HG03378 (cell line): ENCODE results near the gene SLC35D2.
"Not testable (repeated sequence)": the region's sequence is repeated elsewhere in the genome, so short reads cannot be mapped to it uniquely, and the experiment has no call there.

ENCODE experiments used
- ATAC-seq: cut with Tn5 transposase; IDR thresholded peaks from one replicate; pipeline ENCODE4 v1.9.1; 2021; ENCODE audit warnings: mild to moderate bottlenecking, moderate library complexity; ENCODE audit not compliant: unreplicated experiment

The SLC35D2 gene

GRCh38 chr9:96362119-96362518 lies 21.4 kb downstream of the SLC35D2 start:
- not testable (repeated sequence) for ATAC-seq

- no peak for ATAC-seq
Measured at GRCh38 chr9:96361668-96362067, 21.8 kb downstream of the SLC35D2 start.

- ATAC-seq = no peak
Measured at GRCh38 chr9:96360976-96361375, 22.5 kb downstream of the SLC35D2 start.

GRCh38 chr9:96360523-96360922 lies 23.0 kb downstream of the SLC35D2 start:
- not testable (repeated sequence) for ATAC-seq

- ATAC-seq = no peak
Measured at GRCh38 chr9:96350866-96351265, 32.6 kb downstream of the SLC35D2 start.

GRCh38 chr9:96348261-96348660 lies 35.2 kb downstream of the SLC35D2 start:
- no peak for ATAC-seq

DNA sequence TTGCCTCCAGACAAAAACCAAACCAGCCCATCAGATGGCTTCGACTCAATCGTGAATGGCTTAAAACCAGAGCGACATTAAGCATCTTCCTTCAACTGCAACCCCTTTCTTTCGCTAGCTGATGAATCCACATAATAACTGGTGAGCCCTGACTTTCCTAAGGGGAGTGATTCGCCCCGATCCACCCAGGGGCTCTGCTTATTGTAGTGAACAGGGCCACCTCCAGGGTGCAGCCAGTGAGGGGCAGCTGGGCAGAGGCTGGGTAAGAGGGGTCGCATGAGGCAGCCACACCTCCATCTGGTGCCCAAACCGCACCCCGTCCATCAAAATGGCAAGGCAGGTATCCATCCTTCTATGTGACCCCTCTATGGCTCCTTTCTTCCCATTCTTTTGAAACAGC lies 38.0 kb downstream of the SLC35D2 start:
- no peak for ATAC-seq

DNA sequence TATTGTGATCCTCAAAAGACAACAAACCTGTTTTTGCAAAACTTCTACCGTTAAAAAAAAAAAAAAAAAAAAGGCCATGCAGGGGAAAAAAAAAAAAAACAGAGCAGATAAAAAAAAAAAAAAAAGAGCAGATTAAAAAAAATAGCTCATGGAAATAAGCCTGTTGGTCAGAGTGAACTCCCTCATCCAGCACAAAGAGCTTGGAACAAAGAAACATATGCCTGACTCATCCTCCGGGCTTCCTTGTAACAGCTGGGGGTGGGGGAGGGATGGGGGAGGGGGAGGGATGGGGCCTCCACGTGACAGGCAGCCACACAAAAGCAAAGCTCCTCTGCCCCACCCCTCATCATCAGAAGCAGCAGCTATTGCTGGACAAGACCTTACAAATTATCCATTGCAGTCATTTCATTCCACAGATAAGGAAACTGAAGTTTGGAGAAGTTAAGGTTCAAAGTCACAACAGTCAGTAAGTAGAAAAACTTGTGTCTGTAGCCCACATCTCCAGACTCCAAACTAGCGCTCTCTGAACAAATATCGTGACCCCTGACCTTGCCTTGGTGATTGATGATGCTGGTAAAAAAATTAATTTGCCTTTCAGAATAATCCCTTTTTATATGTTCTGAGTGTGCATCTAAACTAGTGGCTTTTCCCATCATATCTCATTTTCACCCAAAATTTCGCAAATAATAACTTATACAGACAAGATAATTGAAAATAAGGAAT lies 38.9 kb downstream of the SLC35D2 start:
- no peak for ATAC-seq

- ATAC-seq = no peak
Measured at GRCh38 chr9:96343515-96344360, 39.8 kb downstream of the SLC35D2 start.

DNA sequence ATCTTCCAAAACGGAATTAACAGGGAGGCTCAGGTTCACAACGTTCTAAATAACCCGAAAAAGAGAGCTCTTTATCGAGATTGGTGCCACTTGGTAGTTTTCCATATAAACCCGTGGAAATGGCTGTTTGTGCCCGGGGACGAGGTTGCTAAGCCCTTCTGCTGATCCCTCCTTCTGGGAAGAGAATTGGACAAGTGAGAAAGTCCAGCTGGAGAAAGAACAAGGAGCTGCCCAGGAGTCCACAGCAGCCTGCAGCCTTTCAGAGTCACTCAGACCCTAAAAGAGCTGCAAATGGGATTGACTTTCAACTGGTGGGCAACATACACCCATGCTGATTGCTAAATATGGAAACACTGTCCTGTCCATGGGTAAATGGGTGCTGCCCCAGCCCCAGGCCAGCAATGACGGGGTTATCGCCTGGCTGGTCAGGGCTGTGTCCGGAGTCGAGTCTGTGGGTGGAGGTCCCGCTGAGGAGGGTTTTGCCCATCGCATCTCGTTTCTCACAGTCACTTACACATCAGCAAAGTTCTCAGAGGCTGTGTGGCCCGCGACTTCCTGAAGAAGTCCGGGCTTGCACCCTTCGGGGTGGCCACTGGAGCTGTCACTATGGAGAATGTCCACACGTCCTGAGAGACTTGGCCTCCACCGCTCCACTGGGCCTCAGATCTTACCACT lies 40.8 kb downstream of the SLC35D2 start:
- ATAC-seq = no peak

GRCh38 chr9:96340707-96341106 lies 42.8 kb downstream of the SLC35D2 start:
- ATAC-seq = no peak

GRCh38 chr9:96338299-96338698 lies 45.2 kb downstream of the SLC35D2 start:
- no peak for ATAC-seq

DNA sequence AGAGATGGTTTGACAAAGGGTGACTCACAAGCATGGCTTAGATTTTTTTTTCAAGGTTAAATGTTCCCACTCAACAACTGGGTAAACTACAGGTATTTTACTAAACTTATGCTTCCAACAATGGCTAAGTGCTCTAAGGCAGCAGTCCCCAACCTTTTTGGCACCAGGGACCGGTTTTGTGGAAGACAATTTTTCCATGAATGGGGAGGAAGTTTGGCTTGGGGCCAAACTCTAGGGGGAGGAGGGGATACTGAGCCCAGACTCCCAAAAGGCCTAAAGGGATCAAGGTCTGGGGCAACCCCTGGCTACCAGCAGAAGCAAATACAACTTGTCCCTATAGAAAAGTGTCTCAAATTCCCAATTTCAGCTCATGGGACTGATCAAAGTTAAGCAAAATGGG lies 49.6 kb downstream of the SLC35D2 start:
- no peak for ATAC-seq

DNA sequence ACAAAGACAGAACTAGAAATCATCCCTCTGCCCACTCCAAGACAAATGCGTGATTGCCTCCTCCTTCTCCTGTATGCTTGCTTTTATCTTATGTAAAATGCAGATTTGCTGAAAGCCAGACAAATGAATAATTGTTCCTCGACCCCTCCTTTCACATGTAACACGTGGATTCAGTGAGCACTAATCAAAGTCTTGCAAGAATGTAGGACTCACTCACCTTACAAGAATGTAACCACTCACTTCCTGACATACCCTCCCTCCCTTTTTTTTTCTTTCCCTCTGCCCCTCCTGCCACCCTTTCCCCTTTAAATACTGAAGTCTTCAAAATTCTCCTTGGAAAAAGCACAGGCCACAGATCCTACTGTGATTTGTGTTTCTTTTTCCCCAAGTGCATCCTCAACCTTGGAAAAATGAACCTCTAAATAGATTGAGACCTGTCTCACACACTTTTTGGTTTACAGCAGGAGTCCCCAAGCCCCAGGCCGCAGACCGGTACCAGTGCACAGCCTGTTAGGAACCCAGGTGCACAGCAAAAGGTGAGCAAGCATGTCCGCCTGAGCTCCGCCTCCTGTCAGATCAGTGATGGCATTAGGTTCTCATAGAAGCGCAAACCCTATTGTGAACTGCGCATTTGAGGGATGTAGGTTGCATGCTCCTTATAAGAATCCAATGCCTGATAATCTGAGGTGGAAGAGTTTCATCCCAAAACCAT lies 52.1 kb downstream of the SLC35D2 start:
- no peak for ATAC-seq

DNA sequence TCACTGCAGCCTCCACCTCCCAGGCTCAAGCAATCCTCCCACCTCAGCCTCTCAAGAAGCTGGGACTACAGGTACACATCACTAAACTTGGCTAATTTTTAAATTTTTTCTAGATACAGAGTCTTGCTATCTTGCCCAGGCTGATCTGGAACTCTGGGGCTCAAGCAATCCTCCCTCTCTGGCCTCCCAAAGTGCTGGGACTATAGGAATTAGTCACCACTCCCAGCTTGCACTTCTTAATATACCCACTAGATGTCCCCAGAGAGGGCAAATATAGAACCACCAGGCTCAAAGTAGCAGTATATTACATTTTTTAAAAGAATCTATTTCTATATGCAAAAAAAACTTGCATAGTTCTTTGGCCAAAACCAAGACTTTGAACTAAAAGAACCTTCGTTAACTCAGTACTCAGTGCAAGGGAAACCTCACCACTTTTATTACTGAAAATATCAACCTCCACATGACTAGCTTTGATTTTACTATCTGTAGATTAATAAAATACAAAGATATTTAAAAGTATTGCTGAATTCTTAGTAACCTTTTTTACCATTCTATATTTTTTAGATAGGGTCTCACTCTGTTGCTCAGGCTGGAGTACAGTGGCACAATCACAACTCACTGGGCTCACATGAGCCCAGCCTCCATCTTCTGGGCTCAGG lies 55.7 kb downstream of the SLC35D2 start:
- no peak for ATAC-seq

DNA sequence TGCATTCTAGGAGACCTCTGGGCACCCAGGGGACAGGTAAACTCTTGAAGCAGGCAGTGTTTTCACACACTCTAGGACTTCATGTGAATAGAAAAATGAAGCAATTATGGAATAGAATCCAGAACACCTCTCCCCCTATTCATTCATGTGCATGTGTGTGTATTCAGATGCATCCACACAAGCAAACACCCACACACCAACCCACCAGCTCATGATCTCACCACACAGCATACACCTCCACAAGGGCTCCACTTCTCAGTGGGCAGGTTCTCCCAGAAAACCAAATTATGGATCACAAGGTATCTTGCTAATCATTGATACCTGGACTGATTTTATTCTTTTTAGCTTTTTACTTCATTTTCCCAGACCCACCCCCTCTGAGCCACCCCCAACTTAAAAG lies 60.3 kb downstream of the SLC35D2 start:
- ATAC-seq = no peak

DNA sequence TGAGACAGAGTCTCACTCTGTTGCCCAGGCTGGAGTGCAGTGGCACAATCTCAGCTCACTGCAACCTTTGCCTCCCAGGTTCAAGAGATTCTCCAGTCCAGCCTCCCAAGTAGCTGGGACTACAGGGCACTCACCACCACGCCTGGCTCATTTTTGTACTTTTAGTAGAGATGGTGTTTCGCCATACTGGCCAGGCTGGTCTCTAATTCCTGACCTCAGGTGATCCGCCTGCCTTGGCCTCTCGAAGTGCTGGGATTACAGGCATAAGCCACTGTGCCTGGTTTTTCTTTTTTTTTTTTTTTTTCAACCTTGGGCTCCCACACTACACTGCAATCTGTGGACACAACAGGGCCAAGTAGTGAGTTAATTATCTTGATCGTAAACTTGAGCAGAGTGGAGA lies 60.8 kb downstream of the SLC35D2 start:
- ATAC-seq = not testable (repeated sequence)

- not testable (repeated sequence) for ATAC-seq
Measured at GRCh38 chr9:96322210-96322609, 61.3 kb downstream of the SLC35D2 start.

- no peak for ATAC-seq
Measured at GRCh38 chr9:96321515-96321914, 62.0 kb downstream of the SLC35D2 start.

DNA sequence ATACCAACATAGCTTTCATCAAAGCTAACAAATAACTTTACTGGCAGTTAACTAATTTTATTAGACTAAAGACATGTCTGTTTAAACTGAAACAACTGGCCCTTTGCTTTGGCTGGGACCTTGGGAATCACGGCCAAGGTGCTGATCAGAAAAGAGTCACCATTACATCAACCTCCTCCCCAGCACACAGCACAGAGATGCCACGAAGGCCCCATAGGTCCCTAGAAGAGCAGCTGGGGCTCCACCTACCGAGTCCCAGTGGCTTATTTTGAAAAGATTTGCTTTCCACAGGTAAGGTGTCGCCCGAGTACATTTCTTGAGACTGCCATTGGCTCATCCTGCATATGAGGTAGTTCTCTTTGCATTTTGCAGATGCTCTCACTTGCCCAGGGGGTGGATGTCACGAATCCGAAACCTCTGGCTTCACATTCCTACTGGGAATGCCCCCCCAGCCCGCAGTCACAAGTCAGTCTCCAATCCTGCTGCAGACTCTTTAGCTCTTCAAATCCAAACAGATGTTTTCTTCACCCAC lies 62.7 kb downstream of the SLC35D2 start:
- ATAC-seq = no peak
